A673 (cell line): ENCODE results near the gene RASSF8. TPM values are rescaled to one million over a fixed set of nuclear protein-coding genes. Genes with fewer than 3 reads are reported as not detected.

Experiments
- BruUV-seq: library from RNA; stranded (reverse); fragments of 400-500 nt; replicated peaks from 2 replicates; lab custom pipeline; 2021; lab: Mats Ljungman, UMichigan
- CTCF ChIA-PET: fragments of 300-600 bp; sonication (Branson Sonifier 250); formaldehyde crosslinking; loops from one replicate; lab custom pipeline; 2022; ENCODE audit warnings: antibody characterized with exemption; lab: Charles Lee
- POLR2A ChIA-PET: fragments of 300-600 bp; sonication (Branson Sonifier 250); formaldehyde crosslinking; loops from one replicate; lab custom pipeline; 2022; ENCODE audit warnings: antibody characterized with exemption; ENCODE audit not compliant: low non-redundant PET; lab: Charles Lee
- DNase-seq: peaks from one replicate; pipeline ENCODE4 v3.0.0-alpha.2; 2015; ENCODE audit warnings: low spot score
- H3K27ac ChIP-seq: fragments of 200-600 bp; sonication (generic); 2 replicates; pipeline ENCODE4 v1.5.1; 2016; ENCODE audit warnings: mixed run types, low read depth, mild to moderate bottlenecking, mixed read lengths, antibody characterized with exemption, low read length; ENCODE audit not compliant: poor library complexity, severe bottlenecking
- H3K27me3 ChIP-seq: fragments of 200-600 bp; sonication (generic); replicated peaks from 2 replicates; pipeline ENCODE4 v1.6.1; 2017; ENCODE audit warnings: mixed run types, low read depth, mild to moderate bottlenecking, mixed read lengths, antibody characterized with exemption, low read length; ENCODE audit not compliant: insufficient read depth, poor library complexity
- H3K36me3 ChIP-seq: fragments of 200-600 bp; sonication (generic); 2 replicates; pipeline ENCODE4 v1.6.1; 2016; ENCODE audit warnings: mixed run types, mild to moderate bottlenecking, mixed read lengths, antibody characterized with exemption, low read length; ENCODE audit not compliant: insufficient read depth, poor library complexity, severe bottlenecking
- H3K4me1 ChIP-seq: fragments of 200-600 bp; sonication (generic); 2 replicates; pipeline ENCODE4 v1.6.1; 2017; ENCODE audit warnings: mixed run types, mild to moderate bottlenecking, mixed read lengths, antibody characterized with exemption, low read length; ENCODE audit not compliant: insufficient read depth, poor library complexity, severe bottlenecking
- H3K4me3 ChIP-seq: fragments of 200-600 bp; sonication (generic); 2 replicates; pipeline ENCODE4 v1.5.1; 2016; ENCODE audit warnings: low read depth, mixed run types, mild to moderate bottlenecking, mixed read lengths, low read length; ENCODE audit not compliant: poor library complexity, severe bottlenecking
- H3K9me3 ChIP-seq: fragments of 200-600 bp; sonication (generic); 2 replicates; pipeline ENCODE4 v1.6.1; 2016; ENCODE audit warnings: mixed run types, low read depth, mild to moderate bottlenecking, mixed read lengths, antibody characterized with exemption, low read length; ENCODE audit not compliant: poor library complexity, severe bottlenecking
- EZH2 ChIP-seq: fragments of 200-600 bp; sonication (generic); IDR thresholded peaks from 2 replicates; pipeline ENCODE4 v1.6.1; 2017; ENCODE audit warnings: borderline replicate concordance, low read depth, mild to moderate bottlenecking, mixed read lengths, antibody characterized with exemption, low read length; ENCODE audit not compliant: poor library complexity, severe bottlenecking
- intact Hi-C: fragments of 100-400 bp; cut with micrococcal nuclease; formaldehyde crosslinking; loops from one replicate; pipeline ENCODE4 v1.10.0; 2022; ENCODE audit not compliant: unreplicated experiment
- total RNA-seq: library from RNA; stranded (reverse); gene quantifications from 2 replicates; pipeline ENCODE4 v1.2.3, GENCODE V29; 2021
- TF ChIP-seq, protein P1 (sequence below): fragments of 300-800, 200-600 bp; sonication (generic); conservative IDR thresholded peaks from 2 replicates; pipeline ENCODE4 v1.5.1; 2017; ENCODE audit warnings: low read depth, mild to moderate bottlenecking, antibody characterized with exemption, low read length, moderate library complexity, mixed read lengths

Gene RASSF8
- total RNA-seq, 1 experiment from 2014 or later, result 23.1 TPM

DNA sequence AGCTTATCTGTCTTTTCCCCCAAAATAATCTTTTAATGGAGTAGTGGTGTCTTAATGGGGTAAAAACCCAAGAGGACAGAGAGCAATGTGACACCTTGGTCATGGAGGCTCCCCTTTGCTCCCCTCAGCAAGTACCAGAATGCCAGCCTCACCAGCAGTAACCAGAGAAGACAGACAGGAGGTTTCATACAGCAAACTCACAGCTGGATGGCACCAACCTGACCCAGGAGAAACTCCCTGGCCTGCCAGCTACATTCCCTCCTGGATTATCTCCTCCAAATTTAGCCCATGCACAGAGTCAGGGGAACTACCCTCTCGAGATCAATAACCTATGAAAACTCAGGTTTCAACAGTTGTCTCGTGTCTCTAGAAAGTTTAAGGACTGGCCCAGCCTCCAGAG is 150.4 kb downstream of the RASSF8 start:
- no peak overlapping the region for H3K4me3 ChIP-seq
- BruUV-seq, result no TSS peak
- ChIA-PET POLR2A (no interaction called here), CTCF (interaction anchor here (0.6 kb wide), 1 partner anchor 516 kb away, joined by 4 read pairs; no protein-coding TSS in a partner anchor)
- no peak for DNase-seq
- no peaks in the 10 kb centered on the region for H3K27me3 ChIP-seq
- no peak overlapping the region for H3K27ac ChIP-seq
- peaks cover 10% of the 10 kb centered on the region for H3K4me1 ChIP-seq
- no peak for TF ChIP-seq EZH2
- TF ChIP-seq, protein P1, sequence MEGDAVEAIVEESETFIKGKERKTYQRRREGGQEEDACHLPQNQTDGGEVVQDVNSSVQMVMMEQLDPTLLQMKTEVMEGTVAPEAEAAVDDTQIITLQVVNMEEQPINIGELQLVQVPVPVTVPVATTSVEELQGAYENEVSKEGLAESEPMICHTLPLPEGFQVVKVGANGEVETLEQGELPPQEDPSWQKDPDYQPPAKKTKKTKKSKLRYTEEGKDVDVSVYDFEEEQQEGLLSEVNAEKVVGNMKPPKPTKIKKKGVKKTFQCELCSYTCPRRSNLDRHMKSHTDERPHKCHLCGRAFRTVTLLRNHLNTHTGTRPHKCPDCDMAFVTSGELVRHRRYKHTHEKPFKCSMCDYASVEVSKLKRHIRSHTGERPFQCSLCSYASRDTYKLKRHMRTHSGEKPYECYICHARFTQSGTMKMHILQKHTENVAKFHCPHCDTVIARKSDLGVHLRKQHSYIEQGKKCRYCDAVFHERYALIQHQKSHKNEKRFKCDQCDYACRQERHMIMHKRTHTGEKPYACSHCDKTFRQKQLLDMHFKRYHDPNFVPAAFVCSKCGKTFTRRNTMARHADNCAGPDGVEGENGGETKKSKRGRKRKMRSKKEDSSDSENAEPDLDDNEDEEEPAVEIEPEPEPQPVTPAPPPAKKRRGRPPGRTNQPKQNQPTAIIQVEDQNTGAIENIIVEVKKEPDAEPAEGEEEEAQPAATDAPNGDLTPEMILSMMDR, result no peak
- no peaks in the 10 kb centered on the region for H3K9me3 ChIP-seq
- no peaks in the 10 kb centered on the region for H3K36me3 ChIP-seq
- intact Hi-C loops, result no loop called here

DNA sequence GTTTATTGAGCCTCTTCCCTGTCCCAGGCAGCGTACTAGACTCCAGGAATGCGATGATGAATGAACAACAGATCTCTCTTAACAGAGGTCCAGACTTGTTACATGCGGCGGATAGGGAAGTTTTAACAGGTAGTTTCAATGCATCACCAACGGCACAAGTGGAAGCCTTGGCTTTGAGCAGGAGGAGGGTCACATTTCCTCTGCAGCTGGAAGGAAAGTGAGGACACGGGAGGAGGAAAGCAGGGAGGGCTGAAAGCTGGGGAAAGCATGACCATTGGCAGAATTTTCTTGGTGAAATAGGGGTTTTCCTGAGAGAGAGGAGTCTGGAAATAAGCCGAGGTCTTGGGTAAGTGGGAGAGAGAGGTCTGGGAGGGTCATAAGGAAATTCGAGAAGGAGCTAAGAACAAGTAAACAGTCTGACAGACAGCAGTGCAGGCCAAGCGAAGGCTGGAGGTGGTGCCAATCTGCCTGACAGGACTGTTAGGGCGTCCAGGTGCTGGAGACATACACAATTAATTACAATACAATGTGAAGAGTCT is 150.9 kb downstream of the RASSF8 start:
- intact Hi-C loops, result no loop called here
- Histone ChIP-seq H3K27me3 (no peaks in the 10 kb centered on the region), H3K36me3 (no peaks in the 10 kb centered on the region), H3K4me3 (no peak overlapping the region), H3K4me1 (peaks cover 10% of the 10 kb centered on the region), H3K27ac (no peak overlapping the region), H3K9me3 (no peaks in the 10 kb centered on the region)
- no peak for DNase-seq
- no TSS peak for BruUV-seq
- ChIA-PET CTCF (no interaction called here), POLR2A (no interaction called here)
- TF ChIP-seq EZH2, result no peak
- TF ChIP-seq, protein P1, result no peak

DNA sequence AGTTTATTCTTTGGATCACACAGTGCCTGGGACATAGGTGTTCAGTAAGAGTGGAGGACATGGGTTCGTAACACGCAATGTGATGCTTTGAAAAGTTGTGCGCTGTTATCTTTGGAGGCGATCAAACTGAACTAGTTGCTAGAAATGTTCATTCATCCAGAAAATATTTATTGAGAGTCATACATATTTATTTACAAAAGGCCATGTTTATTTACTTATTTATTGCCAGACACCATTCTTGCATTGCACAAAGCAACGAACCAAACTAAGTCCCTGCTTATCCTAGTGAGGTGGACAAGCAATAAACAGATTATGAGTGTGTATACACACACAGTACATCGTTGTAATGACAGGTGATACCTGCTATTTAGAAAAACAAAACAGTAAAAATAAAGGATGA is 153.8 kb downstream of the RASSF8 start:
- H3K4me3 ChIP-seq, result no peak overlapping the region
- BruUV-seq, result no TSS peak
- TF ChIP-seq EZH2, result no peak
- TF ChIP-seq, protein P1, result no peak
- no peaks in the 10 kb centered on the region for H3K27me3 ChIP-seq
- no peaks in the 10 kb centered on the region for H3K36me3 ChIP-seq
- DNase-seq, result no peak
- no peak overlapping the region for H3K27ac ChIP-seq
- H3K4me1 ChIP-seq, result peaks cover 18% of the 10 kb centered on the region
- CTCF ChIA-PET, result interaction anchor here (1.1 kb wide), 1 partner anchor 9 kb away, joined by 3 read pairs; no protein-coding TSS in a partner anchor
- no peaks in the 10 kb centered on the region for H3K9me3 ChIP-seq
- intact Hi-C loops, result loop anchor here (10.0 kb wide), 1 partner anchor 773 kb away; no protein-coding TSS in a partner anchor
- POLR2A ChIA-PET, result no interaction called here
